ENCODE measurements around the gene TEX55.

Gene TEX55

DNA sequence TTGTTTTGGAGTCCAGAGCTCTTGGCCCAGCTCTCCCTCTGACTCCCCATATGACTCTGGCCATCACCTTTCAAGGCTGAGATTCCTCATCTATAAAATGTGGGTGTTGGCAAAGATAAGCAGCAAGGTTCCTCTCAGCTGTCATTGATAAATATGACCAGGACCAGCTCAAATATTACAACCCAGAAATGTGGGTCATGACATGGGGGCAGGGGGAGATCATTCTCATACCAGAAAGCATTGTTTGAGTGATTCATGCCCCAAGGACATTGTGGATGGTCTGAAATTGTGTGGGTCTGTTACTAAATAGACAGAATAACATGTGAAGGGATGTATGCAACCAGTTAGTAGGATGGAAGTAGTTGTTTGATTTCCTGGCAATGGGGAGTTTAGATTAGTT, 41.3 kb downstream of the TEX55 start:
- Histone ChIP-seq H3K27me3 (ENCODE audit: insufficient read depth, low read depth) (no peaks in the 10 kb centered on the region), H3K9ac (no peak overlapping the region), H3K27ac (no peak overlapping the region), H4K20me1 (ENCODE audit: insufficient read depth) (no peaks in the 10 kb centered on the region), H3K4me2 (no peak overlapping the region), H3K4me3 (IDR thresholded peaks at IDR 0.05; ENCODE audit: insufficient read depth, low read depth, low read length) (no peak overlapping the region), H3K79me2 (ENCODE audit: insufficient read depth, low read depth) (no peaks in the 10 kb centered on the region), H3K36me3 (ENCODE audit: insufficient read depth) (no peaks in the 10 kb centered on the region), H2AFZ (ENCODE audit: low read depth) (no peak overlapping the region), H3K4me1 (ENCODE audit: low read depth, poor library complexity, severe bottlenecking) (no peaks in the 10 kb centered on the region)
- TF ChIP-seq, protein P1, sequence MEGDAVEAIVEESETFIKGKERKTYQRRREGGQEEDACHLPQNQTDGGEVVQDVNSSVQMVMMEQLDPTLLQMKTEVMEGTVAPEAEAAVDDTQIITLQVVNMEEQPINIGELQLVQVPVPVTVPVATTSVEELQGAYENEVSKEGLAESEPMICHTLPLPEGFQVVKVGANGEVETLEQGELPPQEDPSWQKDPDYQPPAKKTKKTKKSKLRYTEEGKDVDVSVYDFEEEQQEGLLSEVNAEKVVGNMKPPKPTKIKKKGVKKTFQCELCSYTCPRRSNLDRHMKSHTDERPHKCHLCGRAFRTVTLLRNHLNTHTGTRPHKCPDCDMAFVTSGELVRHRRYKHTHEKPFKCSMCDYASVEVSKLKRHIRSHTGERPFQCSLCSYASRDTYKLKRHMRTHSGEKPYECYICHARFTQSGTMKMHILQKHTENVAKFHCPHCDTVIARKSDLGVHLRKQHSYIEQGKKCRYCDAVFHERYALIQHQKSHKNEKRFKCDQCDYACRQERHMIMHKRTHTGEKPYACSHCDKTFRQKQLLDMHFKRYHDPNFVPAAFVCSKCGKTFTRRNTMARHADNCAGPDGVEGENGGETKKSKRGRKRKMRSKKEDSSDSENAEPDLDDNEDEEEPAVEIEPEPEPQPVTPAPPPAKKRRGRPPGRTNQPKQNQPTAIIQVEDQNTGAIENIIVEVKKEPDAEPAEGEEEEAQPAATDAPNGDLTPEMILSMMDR (conservative IDR thresholded peaks at IDR 0.05; ENCODE audit: low read depth, low read length) = no peak

- TF ChIP-seq, protein P1 (conservative IDR thresholded peaks at IDR 0.05; ENCODE audit: low read depth, low read length) = no peak
- no peaks in the 10 kb centered on the region for H3K79me2 ChIP-seq (ENCODE audit: insufficient read depth, low read depth)
- no peaks in the 10 kb centered on the region for H4K20me1 ChIP-seq (ENCODE audit: insufficient read depth)
- H3K4me2 ChIP-seq = no peak overlapping the region
- no peak overlapping the region for H3K27ac ChIP-seq
- H3K4me3 ChIP-seq (IDR thresholded peaks at IDR 0.05; ENCODE audit: insufficient read depth, low read depth, low read length) = no peak overlapping the region
- H3K36me3 ChIP-seq (ENCODE audit: insufficient read depth) = no peaks in the 10 kb centered on the region
- no peak overlapping the region for H2AFZ ChIP-seq (ENCODE audit: low read depth)
- H3K9ac ChIP-seq = no peak overlapping the region
- H3K27me3 ChIP-seq (ENCODE audit: insufficient read depth, low read depth) = no peaks in the 10 kb centered on the region
- H3K4me1 ChIP-seq (ENCODE audit: low read depth, poor library complexity, severe bottlenecking) = no peaks in the 10 kb centered on the region
Observed at GRCh38 chr3:119191800-119192199, 45.8 kb downstream of the TEX55 start.

DNA sequence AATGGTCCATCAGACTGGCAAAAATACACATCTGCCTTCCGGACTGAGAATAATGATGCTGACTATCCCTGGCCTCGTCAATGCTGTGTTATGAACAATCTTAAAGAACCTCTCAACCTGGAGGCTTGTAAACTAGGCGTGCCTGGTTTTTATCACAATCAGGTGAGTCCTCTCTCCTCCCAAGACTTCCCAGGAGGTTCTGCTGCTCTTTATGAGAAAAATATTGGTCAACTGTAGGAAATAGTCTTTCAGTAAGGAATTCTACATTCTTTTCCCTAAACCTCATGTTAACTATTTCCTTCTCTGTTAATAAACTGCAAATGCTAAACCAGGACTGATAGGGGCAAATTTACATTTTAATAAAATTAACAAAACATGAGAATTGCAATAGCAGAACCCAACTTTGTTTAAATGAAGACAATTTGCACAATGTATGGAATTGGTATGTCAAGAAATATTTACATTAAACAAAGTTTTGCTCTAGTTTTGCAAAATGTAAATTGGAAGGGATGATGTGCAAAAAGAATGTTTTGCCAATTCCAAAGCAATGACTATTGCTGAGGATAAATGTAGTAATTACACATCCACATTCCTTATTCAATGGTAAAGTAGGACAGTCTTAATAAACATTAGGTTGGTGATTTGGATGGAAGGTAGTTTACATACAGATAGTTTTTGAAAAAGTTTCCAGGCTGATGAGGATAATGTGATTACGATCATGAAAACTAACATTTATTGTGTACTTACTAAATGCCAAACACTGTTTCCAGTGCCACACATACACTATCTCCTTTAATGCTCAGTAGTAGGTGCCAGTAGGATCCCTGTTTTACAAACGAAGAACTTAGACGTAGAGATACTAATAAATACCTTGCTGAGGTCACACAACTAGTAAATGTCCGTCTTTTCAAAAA, 48.5 kb downstream of the TEX55 start:
- Histone ChIP-seq H3K36me3 (ENCODE audit: insufficient read depth) (no peaks in the 10 kb centered on the region), H3K4me3 (IDR thresholded peaks at IDR 0.05; ENCODE audit: insufficient read depth, low read depth, low read length) (no peak overlapping the region), H2AFZ (ENCODE audit: low read depth) (no peak overlapping the region), H4K20me1 (ENCODE audit: insufficient read depth) (no peaks in the 10 kb centered on the region), H3K27ac (no peak overlapping the region), H3K9ac (no peak overlapping the region), H3K4me1 (ENCODE audit: low read depth, poor library complexity, severe bottlenecking) (no peaks in the 10 kb centered on the region), H3K27me3 (ENCODE audit: insufficient read depth, low read depth) (no peaks in the 10 kb centered on the region), H3K4me2 (no peak overlapping the region), H3K79me2 (ENCODE audit: insufficient read depth, low read depth) (no peaks in the 10 kb centered on the region)
- TF ChIP-seq, protein P1 (conservative IDR thresholded peaks at IDR 0.05; ENCODE audit: low read depth, low read length) = no peak

- Histone ChIP-seq H3K27ac (no peak overlapping the region), H3K9ac (no peak overlapping the region), H2AFZ (ENCODE audit: low read depth) (no peak overlapping the region), H3K79me2 (ENCODE audit: insufficient read depth, low read depth) (no peaks in the 10 kb centered on the region), H3K4me3 (IDR thresholded peaks at IDR 0.05; ENCODE audit: insufficient read depth, low read depth, low read length) (no peak overlapping the region), H4K20me1 (ENCODE audit: insufficient read depth) (no peaks in the 10 kb centered on the region), H3K27me3 (ENCODE audit: insufficient read depth, low read depth) (no peaks in the 10 kb centered on the region), H3K4me2 (no peak overlapping the region), H3K4me1 (ENCODE audit: low read depth, poor library complexity, severe bottlenecking) (no peaks in the 10 kb centered on the region), H3K36me3 (ENCODE audit: insufficient read depth) (no peaks in the 10 kb centered on the region)
- TF ChIP-seq, protein P1 (conservative IDR thresholded peaks at IDR 0.05; ENCODE audit: low read depth, low read length) = no peak
Observed at GRCh38 chr3:119195151-119195476, 49.1 kb downstream of the TEX55 start.

Measured in KMS-11 (cell line).